ENCODE data around the gene CCNF.

DNA sequence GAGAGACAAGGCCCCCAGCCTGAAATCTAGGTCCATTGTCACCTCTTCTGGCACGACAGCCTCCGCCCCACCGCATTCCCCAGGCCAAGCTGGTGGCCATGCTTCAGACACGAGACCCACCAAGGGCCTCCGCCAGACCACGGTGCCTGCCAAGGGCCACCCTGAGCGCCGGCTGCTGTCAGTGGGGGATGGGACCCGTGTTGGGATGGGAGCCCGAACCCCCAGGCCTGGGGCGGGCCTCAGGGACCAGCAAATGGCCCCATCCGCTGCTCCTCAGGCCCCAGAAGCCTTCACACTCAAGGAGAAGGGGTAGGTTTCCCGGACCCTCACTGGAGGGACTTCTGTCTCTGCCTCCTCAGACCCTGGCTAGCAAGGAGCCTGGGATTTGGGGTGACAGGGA, 31.7 kb downstream of the CCNF start:
- TF ChIP-seq, protein P1, sequence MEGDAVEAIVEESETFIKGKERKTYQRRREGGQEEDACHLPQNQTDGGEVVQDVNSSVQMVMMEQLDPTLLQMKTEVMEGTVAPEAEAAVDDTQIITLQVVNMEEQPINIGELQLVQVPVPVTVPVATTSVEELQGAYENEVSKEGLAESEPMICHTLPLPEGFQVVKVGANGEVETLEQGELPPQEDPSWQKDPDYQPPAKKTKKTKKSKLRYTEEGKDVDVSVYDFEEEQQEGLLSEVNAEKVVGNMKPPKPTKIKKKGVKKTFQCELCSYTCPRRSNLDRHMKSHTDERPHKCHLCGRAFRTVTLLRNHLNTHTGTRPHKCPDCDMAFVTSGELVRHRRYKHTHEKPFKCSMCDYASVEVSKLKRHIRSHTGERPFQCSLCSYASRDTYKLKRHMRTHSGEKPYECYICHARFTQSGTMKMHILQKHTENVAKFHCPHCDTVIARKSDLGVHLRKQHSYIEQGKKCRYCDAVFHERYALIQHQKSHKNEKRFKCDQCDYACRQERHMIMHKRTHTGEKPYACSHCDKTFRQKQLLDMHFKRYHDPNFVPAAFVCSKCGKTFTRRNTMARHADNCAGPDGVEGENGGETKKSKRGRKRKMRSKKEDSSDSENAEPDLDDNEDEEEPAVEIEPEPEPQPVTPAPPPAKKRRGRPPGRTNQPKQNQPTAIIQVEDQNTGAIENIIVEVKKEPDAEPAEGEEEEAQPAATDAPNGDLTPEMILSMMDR (IDR thresholded peaks at IDR 0.05) = no peak
- no peak for TF ChIP-seq POLR2A (IDR thresholded peaks at IDR 0.05)

Data from thyroid gland (tissue), 4 donors.